Stimulated activated CD4-positive, alpha-beta T cell treated with anti-CD3 and anti-CD28 coated beads, Interleukin-15, amount 100 ng/mL, for 24 hours (primary cell): ENCODE measurements around the gene DCLK1.
A peak's percentile ranks its signal among the peaks of the same experiment; 100 is the strongest.
"Not testable (repeated sequence)": the region's sequence is repeated elsewhere in the genome, so short reads cannot be mapped to it uniquely, and the experiment has no call there.

Source experiments
- DNase-seq: peaks from one replicate; pipeline ENCODE4 v3.0.0-alpha.2; 2020

The DCLK1 gene

GRCh38 chr13:35983206-35983605 is 148.0 kb downstream of the DCLK1 start:
- DNase-seq: no peak

GRCh38 chr13:35979361-35979951 is 151.7 kb downstream of the DCLK1 start:
- DNase-seq: no peak

GRCh38 chr13:35978607-35979316 is 152.4 kb downstream of the DCLK1 start:
- peak; percentile 22 for DNase-seq

GRCh38 chr13:35977060-35977459 is 154.1 kb downstream of the DCLK1 start:
- DNase-seq: no peak

GRCh38 chr13:35976126-35976525 is 155.1 kb downstream of the DCLK1 start:
- DNase-seq: no peak

- not testable (repeated sequence) for DNase-seq
These were observed 164.2 kb downstream of the DCLK1 start for GRCh38 chr13:35966951-35967350.

GRCh38 chr13:35966024-35966423 is 165.2 kb downstream of the DCLK1 start:
- no peak for DNase-seq

GRCh38 chr13:35965226-35965927 is 165.8 kb downstream of the DCLK1 start:
- no peak for DNase-seq

GRCh38 chr13:35964863-35965180 is 166.4 kb downstream of the DCLK1 start:
- no peak for DNase-seq

- no peak for DNase-seq
These were observed 166.9 kb downstream of the DCLK1 start for GRCh38 chr13:35964011-35964862.

GRCh38 chr13:35961461-35962220 is 169.5 kb downstream of the DCLK1 start:
- DNase-seq: no peak

- DNase-seq: no peak
These were observed 170.2 kb downstream of the DCLK1 start for GRCh38 chr13:35961002-35961401.

GRCh38 chr13:35957996-35958395 is 173.2 kb downstream of the DCLK1 start:
- no peak for DNase-seq

GRCh38 chr13:35957241-35957731 is 173.9 kb downstream of the DCLK1 start:
- DNase-seq: no peak

GRCh38 chr13:35956074-35956473 is 175.1 kb downstream of the DCLK1 start:
- no peak for DNase-seq

- DNase-seq: no peak
These were observed 177.0 kb downstream of the DCLK1 start for GRCh38 chr13:35954207-35954560.

- no peak for DNase-seq
These were observed 177.5 kb downstream of the DCLK1 start for GRCh38 chr13:35953537-35954206.

GRCh38 chr13:35947315-35947714 is 183.9 kb downstream of the DCLK1 start:
- no peak for DNase-seq

GRCh38 chr13:35945368-35945767 is 185.8 kb downstream of the DCLK1 start:
- no peak for DNase-seq

- no peak for DNase-seq
These were observed 189.8 kb downstream of the DCLK1 start for GRCh38 chr13:35941374-35941773.

GRCh38 chr13:35940734-35941133 is 190.4 kb downstream of the DCLK1 start:
- no peak for DNase-seq
